ENCODE measurements around the gene ANO4.

Gene ANO4

GRCh38 chr12:100820314-100820713 is 25.7 kb downstream of the ANO4 start:
- no peak for DNase-seq

DNA sequence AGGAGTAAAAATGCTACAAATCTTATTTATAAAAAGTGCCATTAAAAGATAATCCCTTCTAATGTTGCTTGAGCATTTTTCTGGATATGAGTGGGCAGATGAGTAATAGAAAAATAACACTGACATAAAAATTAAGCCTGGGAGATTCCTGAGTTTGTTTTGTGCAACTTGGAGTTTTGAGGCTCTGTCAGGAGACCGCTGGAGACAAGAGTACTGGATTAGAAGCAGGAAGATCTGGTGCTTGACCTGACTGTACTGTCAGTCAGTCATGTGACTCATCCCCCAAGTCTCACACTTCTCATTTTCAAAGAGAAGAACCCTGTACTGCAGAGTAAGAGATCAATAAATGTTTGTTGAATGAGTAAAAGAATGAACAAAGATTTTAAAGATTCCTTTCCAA is 29.4 kb downstream of the ANO4 start:
- DNase-seq = no peak

GRCh38 chr12:100824476-100824875 is 29.9 kb downstream of the ANO4 start:
- DNase-seq = no peak

GRCh38 chr12:100826323-100826722 is 31.7 kb downstream of the ANO4 start:
- DNase-seq = peak; percentile 29

GRCh38 chr12:100827901-100828520 is 33.4 kb downstream of the ANO4 start:
- DNase-seq = no peak

DNA sequence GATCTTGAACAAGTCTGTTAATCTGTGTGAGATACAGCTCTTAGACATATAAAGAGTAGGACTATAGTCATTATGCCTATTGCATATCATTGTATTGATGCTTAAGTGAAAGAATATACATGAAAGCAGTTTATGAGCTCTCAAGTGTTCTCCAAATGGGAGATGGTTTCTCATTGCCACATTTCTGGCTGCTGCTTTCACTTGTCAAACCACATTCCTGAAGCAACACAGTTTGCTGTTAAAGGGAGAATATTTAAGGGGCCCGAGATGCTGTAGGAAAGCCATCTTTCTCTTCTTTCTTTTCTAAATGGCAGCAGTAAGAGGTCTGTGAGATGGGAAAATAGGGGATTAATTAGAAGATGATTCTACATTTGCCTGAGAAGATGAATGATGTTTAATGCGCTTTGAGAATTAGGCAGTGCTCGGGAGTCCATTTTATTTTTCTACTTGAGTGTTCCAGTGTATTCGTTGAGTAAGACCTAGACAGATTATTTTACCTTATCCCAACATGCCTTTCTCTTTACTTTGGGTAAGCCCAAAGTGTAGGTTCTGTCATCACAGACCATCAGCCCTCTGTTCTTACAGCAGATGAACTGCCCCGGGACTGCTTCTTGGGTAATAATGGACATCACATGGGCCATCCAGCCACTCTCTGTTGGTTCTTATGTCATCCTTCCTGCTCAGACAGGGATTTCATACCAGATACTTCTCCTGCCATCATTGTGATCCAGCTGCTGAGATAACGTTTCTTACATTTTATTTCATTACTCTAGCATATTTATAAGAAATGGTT is 35.6 kb downstream of the ANO4 start:
- no peak for DNase-seq

DNA sequence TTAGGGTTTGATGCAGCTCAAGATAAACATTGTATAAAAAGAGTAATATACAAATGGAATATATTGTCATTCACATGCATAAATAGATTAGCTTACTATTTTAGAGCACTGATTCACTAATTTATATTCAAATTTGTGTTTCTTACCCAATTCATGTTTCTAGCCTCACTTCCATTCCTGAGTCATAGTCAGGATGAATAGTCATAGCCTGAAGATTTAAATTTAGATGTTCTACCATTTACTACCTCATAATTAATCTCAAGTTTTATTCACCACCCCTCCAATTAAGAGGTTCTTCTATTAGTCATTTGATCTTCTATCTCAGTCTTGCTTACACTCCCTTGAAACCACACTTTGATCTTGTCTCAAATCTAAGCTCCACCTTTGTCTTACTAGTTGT is 38.7 kb downstream of the ANO4 start:
- DNase-seq = no peak

- DNase-seq = no peak
Measured at GRCh38 chr12:100840748-100841147, 46.2 kb downstream of the ANO4 start.

- no peak for DNase-seq
Measured at GRCh38 chr12:100842156-100842555, 47.6 kb downstream of the ANO4 start.

DNA sequence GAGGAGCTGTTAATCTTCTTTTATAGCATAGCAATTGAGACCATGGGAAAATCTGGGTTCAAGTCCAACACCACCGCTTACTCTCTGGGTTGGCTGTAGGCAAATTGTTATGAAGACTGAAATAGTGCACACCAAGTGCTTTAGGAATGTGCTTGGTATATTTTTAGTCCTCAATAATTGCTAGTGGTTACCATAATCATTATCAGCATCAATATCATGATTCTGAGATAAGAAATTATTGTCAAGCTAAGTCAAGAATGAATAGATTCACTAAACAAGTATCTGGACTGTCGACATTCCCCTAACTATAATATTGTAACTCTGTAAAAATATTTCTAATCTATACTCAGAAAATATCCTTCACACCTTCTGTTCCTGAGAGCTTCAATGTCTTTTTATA is 48.5 kb downstream of the ANO4 start:
- no peak for DNase-seq

DNA sequence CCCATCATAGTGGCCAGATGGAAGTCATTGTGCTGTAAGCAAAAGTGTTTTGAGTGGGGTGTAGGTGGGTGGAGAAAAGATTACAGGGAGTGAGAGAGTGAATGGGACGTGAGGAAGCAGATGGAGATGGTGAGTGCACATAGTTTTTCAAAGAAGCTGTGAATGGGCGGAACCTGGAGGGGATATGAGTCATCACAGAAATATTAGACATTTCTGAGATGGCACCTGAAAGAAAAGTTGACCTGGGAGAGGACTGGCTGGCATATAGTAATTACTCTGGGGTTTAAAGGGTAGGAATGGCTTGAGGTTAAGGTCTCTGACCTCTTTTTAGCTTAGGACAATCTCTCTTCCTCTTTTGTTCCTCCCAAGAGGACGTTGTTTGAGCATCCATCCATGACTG is 50.5 kb downstream of the ANO4 start:
- DNase-seq = no peak

- DNase-seq = no peak
Measured at GRCh38 chr12:100851637-100852036, 57.1 kb downstream of the ANO4 start.

DNA sequence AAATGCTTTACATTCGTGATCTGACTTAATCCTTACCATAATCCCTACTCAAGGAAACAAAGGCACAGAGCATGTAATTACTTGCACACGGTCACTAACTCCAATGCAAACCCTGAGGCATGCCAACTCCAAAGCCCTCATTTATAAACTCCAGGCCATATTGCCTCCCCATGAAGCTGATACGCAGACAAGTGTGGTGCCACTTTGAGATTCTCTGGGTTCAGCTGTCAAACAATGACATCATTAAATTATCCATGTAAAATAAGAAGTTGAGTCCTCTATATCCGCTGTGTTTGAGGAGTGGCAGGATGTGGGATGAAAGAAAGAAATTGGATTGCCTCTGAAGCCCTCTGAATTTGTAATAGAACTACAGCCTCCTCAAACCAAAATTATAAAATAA is 62.8 kb downstream of the ANO4 start:
- DNase-seq = no peak

GRCh38 chr12:100857971-100858370 is 63.4 kb downstream of the ANO4 start:
- DNase-seq = no peak

- DNase-seq = no peak
Measured at GRCh38 chr12:100858656-100859055, 64.1 kb downstream of the ANO4 start.

GRCh38 chr12:100859063-100859627 is 64.6 kb downstream of the ANO4 start:
- no peak for DNase-seq

GRCh38 chr12:100860611-100861010 is 66.0 kb downstream of the ANO4 start:
- no peak for DNase-seq

DNA sequence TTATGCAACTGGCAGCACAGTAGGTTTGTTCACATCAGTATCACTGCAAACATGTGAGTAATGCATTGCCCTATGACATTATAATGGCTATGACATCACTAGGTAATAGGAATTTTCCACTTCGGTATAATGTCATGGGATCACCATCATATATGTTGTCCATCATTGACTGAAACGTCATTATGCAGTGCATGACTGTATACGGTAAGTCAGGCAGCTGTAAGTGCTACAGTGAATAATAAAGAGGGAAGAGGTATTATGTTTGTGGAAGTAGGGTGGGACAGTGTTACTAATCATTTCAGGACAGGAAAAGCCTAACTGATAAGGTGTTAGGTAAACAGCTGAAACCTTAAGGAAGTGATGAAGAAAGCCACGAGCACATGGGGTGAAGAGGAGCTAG is 68.1 kb downstream of the ANO4 start:
- DNase-seq = no peak

DNA sequence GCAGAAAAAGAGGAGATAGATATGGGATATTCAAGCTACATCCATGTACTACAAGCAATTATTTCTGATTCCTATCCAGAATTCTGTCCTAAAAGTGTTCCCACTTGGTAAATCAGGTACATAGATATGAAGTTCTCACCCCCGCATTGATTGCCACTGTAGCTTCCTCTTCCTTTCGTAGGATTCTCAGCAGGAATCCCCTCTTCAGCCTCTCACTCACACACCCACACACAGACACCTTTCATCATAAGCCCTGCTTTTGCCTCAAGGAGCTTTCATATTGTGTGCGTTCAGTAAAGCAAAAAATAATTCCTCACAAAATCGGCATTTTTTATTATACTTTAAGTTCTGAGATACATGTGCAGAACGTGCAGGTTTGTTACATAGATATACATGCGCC is 69.8 kb downstream of the ANO4 start:
- no peak for DNase-seq

- no peak for DNase-seq
Measured at GRCh38 chr12:100867639-100868393, 73.2 kb downstream of the ANO4 start.

DNA sequence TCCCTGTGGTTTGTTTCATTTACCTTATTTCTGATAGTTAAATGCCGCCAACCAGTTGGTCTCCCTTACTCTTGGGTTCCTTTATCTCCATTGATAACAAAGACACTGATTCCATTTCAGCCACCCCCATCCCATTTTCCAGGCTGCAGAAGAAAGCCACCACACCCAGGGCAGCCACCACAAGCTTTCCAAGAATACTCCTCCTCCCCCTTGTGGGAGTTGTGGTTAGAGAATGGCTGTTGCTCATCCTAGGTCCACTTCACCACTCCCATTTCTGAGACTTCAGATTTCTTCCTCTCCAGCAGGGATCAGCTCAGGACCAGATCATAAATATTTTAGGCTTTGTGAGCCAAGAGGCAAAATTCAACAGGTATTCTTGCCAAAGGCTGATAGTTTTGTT is 73.9 kb downstream of the ANO4 start:
- DNase-seq = no peak

- DNase-seq = no peak
Measured at GRCh38 chr12:100871195-100871734, 76.7 kb downstream of the ANO4 start.

DNA sequence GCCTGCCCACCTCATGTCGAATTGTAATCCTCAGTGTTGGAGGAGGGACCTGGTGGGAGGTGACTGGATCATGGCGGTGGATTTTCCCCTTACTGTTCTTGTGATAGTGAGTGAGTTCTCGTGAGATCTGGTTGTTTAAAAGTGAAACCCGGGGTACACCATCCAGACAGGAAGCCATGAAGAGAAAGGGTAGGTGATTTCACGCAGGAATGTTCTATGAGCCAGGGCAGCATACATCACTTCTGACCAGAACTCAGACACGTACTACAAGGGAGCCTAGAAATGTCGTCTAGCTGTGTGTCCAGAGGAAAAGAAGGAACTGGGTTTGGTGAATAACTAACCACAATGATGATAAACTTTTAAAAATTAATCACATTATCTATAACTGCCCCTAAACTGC is 80.6 kb downstream of the ANO4 start:
- DNase-seq = no peak
